Measurements from ENCODE around the gene NLRP9.

- TF ChIP-seq EZH2 (IDR thresholded peaks at IDR 0.05; ENCODE audit: borderline replicate concordance) (no peak), CTCF (IDR thresholded peaks at IDR 0.05; ENCODE audit: poor library complexity) (no peak)
Observed at GRCh38 chr19:55738302-55738701, at the start of gene NLRP9.
